Astrocyte (in vitro differentiated cells and primary cell): ENCODE data around the gene RPGRIP1L.

Source experiments
- CTCF ChIP-seq: IDR thresholded peaks from 2 replicates; pipeline ENCODE4 v1.5.1; 2011; ENCODE audit warnings: low read depth, mild to moderate bottlenecking, inconsistent platforms, low read length, moderate library complexity; ENCODE audit not compliant: insufficient read depth
- EZH2 ChIP-seq: IDR thresholded peaks from 2 replicates; pipeline ENCODE4 v1.6.1; 2012; ENCODE audit warnings: mild to moderate bottlenecking, low read length, inconsistent platforms; ENCODE audit not compliant: insufficient read depth

- TF ChIP-seq CTCF (no peak), EZH2 (no peak)
Observed at GRCh38 chr16:53734908-53735307, 31.2 kb upstream of the RPGRIP1L start.
